Activated CD4-positive, alpha-beta T cell treated with anti-CD3 and anti-CD28 coated beads, Interleukin-2, Interleukin-4, amounts not matched to agents 100 ng/mL and 50 ng/mL, durations not matched to agents 16 hours and 8 hours (primary cell): ENCODE data around the gene TAB3.

ENCODE experiments used
- DNase-seq: peaks from one replicate; pipeline ENCODE4 v3.0.0-alpha.2; 2020; ENCODE audit warnings: low spot score

TAB3 gene

GRCh38 chrX:30887288-30887687, 1.8 kb downstream of the TAB3 start:
- DNase-seq = no peak

- DNase-seq = no peak
These were observed 3.9 kb downstream of the TAB3 start for GRCh38 chrX:30885136-30885535.

GRCh38 chrX:30883138-30883537, 5.9 kb downstream of the TAB3 start:
- no peak for DNase-seq

- no peak for DNase-seq
These were observed 7.3 kb downstream of the TAB3 start for GRCh38 chrX:30881797-30882196.

- DNase-seq = no peak
These were observed 7.7 kb downstream of the TAB3 start for GRCh38 chrX:30881390-30881789.

GRCh38 chrX:30880058-30880457, 9.0 kb downstream of the TAB3 start:
- DNase-seq = no peak

- DNase-seq = no peak
These were observed 12.7 kb downstream of the TAB3 start for GRCh38 chrX:30876367-30876766.

- no peak for DNase-seq
These were observed 13.1 kb downstream of the TAB3 start for GRCh38 chrX:30875957-30876356.

- DNase-seq = no peak
These were observed 14.2 kb downstream of the TAB3 start for GRCh38 chrX:30874851-30875250.

- no peak for DNase-seq
These were observed 18.5 kb downstream of the TAB3 start for GRCh38 chrX:30870572-30870971.

GRCh38 chrX:30865612-30866011, 23.4 kb downstream of the TAB3 start:
- no peak for DNase-seq

- peak; percentile 17 for DNase-seq
These were observed 24.0 kb downstream of the TAB3 start for GRCh38 chrX:30865015-30865414.

GRCh38 chrX:30864383-30864785, 24.7 kb downstream of the TAB3 start:
- DNase-seq = no peak

GRCh38 chrX:30863974-30864373, 25.1 kb downstream of the TAB3 start:
- no peak for DNase-seq

- no peak for DNase-seq
These were observed 31.0 kb downstream of the TAB3 start for GRCh38 chrX:30858098-30858497.

- no peak for DNase-seq
These were observed 37.6 kb downstream of the TAB3 start for GRCh38 chrX:30851449-30851848.

- DNase-seq = no peak
These were observed 53.7 kb downstream of the TAB3 start for GRCh38 chrX:30835373-30835772.

GRCh38 chrX:30833896-30834295, 55.2 kb downstream of the TAB3 start:
- DNase-seq = no peak

GRCh38 chrX:30831082-30831481, 58.0 kb downstream of the TAB3 start:
- DNase-seq = peak; percentile 29

GRCh38 chrX:30830326-30830943, 58.6 kb downstream of the TAB3 start:
- DNase-seq = no peak

- no peak for DNase-seq
These were observed 64.8 kb downstream of the TAB3 start for GRCh38 chrX:30824275-30824674.

GRCh38 chrX:30822764-30823163, 66.3 kb downstream of the TAB3 start:
- no peak for DNase-seq

GRCh38 chrX:30822068-30822681, 66.9 kb downstream of the TAB3 start:
- DNase-seq = no peak

- DNase-seq = no peak
These were observed 67.9 kb downstream of the TAB3 start for GRCh38 chrX:30821116-30821515.
